Measurements from ENCODE around the gene EGFL7.
"Not testable (repeated sequence)": the region's sequence is repeated elsewhere in the genome, so short reads cannot be mapped to it uniquely, and the experiment has no call there.

The EGFL7 gene

DNA sequence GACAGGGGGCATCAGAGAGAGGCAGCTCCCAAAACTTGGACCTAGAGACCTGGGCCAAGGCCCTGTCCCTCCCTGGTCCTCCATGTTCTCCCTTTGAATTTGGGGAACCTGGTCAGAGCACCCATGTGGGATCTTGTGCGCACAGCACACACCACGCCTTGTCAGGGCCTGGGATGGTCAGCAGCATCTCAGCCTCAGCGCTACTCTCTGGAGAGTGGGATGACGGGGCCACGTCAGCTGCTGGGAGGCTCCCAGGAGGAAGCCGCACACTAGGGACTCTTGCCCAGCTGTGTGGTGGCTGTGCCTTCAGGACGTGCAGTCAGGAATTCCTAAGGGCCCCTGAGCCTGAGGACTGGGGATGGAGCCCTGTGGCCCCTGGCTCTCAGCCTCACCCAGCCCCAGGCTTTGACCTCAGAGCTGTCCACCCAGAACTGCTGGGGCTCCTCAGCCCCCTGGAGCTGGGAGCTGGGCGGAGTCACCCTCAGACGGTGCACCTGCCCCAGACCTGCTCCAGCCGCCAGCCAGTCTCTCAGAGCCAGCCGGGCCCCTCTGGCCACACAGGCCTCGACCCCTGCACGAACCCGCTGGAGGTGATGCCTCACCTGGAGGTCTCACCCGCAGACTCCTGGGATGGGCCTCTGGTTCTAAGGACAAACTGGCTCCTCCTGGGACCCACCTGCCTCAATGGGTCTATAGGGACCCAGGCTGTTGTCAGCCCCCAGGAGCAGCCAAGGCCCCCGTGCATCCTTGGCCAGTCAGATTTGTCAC lies 38.3 kb upstream of the EGFL7 start:
- no peak for DNase-seq (ENCODE audit: low spot score)

DNA sequence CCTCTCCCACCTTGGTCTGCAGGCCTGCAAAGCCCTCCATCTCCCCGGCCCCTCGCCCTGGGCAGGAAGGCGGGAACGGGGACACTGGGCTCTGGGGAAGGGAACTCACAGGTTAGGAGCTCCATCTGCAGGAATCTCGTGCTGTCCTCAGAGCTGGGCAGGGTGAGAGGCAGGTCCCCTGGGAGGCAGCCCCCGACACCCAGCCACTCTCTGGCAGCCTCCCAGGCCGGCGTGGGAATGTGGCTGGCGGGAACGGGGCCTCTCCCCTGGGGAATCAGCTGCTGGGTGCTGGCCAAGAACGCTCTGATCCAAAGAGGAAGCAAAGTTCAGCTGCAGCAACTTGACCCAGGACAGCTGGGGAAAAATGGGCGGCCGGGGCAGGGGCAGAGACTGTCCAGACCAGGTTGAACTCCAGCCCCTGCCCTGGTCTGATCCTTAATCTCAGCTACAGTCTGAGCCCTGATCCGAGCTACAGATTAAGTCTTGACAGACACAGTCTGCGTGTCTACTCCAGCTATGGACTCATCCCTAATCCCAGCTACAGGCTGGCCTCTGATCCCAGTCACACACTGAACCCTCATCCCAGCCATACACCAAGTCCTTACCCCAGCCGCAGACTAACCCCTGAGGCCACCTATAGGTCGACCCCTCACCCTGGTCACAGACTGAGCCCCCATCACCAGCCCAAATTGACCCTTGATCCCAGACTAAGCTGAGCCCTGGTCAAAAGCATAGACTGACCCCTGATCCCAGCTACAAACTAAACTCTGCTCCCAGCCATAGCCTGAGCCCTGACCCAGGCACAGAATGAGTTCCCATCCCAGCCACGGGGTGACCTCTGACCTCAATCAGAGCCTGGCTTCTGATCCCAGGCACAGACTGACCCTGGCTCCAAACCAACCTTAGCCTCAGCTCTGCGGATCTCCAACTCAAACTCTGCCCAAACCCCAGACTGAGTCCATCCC lies 37.3 kb upstream of the EGFL7 start:
- peak; percentile 71 for DNase-seq (ENCODE audit: low spot score)

- no peak for DNase-seq (ENCODE audit: low spot score)
These were observed 36.5 kb upstream of the EGFL7 start for GRCh38 chr9:136626066-136626725.

GRCh38 chr9:136626740-136627642 lies 35.7 kb upstream of the EGFL7 start:
- no peak for DNase-seq (ENCODE audit: low spot score)

GRCh38 chr9:136627703-136628102 lies 35.0 kb upstream of the EGFL7 start:
- DNase-seq (ENCODE audit: low spot score), result no peak

- DNase-seq (ENCODE audit: low spot score), result no peak
These were observed 34.4 kb upstream of the EGFL7 start for GRCh38 chr9:136628268-136628667.

DNA sequence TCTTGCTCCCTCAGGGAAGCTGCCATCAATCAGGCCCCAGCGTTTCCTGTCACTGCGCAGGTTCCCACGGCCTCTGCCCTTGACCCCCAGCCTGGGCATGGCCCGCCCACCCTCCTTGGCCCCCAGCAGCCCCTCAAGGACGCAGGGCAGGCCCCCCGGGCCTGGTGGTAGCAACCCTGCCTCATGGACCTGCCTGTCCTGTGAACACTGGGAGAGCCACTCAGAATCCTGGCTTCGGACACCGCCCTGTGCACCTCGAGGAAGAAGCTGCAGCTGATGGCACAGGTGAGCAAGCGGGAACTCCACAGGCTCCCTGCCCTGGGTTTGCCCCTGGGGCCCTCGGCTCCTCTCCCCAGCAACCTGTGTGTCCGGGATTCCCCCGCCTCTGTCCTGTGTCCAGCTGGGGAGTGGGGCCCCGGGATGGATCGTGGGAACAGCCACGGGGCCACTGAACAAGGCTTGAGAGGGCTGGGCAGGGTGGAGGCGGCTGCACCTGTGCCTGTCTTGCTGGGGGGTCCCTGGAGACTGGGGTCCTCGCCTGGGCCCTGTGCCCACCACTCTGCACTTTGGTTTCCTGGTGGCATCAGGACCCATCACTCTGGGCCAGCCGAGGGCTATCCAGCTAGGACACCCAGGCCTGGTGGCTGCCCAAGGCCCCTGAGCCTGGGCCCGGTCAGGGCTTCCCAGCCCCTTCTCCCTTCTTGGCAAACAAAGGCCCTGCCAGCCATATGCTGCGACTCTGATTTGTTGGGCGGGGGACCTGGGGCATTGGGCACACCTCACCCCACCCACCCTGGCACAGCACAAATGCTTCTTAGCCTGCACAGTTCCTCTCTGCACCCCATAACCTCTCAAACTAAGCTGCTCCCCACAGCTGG lies 33.5 kb upstream of the EGFL7 start:
- no peak for DNase-seq (ENCODE audit: low spot score)

GRCh38 chr9:136629879-136630661 lies 32.6 kb upstream of the EGFL7 start:
- DNase-seq (ENCODE audit: low spot score), result peak; percentile 65

GRCh38 chr9:136630662-136630992 lies 32.1 kb upstream of the EGFL7 start:
- no peak for DNase-seq (ENCODE audit: low spot score)

DNA sequence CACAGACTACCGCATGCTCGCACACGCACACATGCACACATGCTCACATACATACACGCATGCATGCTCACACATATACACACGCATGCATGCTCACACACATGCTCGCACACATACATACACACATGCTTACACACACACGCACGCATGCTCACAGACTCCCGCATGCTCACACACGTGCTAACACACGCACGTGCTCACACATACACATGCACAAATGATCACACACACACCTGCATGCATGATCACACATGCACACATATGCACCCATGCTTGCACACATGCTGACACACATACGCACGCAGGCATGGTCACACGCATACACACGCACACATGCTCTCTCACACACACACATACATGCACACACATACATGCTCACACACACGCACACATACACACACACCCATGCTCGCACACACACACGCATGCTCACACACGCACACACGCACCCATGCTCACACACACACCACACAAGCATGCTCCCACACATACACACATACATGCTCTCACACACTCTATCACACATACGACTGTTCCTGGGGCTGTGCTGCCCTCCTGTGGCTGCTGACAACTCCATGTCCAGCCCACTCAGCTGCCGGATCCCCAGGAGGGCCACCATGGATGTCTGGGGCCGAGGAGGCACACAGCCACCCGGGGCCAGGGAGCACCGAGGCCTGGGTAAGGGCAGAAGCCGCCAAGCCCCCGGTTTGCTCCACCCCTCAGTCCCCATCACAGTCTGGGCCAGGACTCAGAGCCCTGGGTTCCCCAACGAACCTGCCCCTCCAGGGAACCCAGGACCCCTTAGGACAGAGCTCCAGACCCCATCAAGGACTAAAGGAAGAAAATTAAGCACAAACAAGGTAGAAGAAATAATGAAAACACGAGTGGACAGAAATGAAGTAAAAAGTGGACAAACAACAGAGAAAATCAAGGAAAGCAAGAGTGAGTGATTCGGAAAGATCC lies 31.4 kb upstream of the EGFL7 start:
- peak; percentile 72 for DNase-seq (ENCODE audit: low spot score)

DNA sequence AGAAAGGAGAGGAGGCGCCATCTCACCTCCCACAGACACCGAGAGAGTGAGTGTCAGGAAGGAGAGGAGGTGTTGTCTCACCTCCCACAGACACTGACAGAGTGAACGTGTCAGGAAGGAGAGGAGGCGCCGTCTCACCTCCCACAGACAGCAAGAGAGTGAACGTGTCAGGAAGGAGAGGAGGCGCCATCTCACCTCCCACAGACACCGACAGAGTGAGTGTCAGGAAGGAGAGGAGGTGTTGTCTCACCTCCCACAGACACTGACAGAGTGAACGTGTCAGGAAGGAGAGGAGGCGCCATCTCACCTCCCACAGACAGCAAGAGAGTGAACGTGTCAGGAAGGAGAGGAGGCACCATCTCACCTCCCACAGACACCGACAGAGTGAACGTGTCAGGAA lies 30.6 kb upstream of the EGFL7 start:
- not testable (repeated sequence) for DNase-seq (ENCODE audit: low spot score)

DNA sequence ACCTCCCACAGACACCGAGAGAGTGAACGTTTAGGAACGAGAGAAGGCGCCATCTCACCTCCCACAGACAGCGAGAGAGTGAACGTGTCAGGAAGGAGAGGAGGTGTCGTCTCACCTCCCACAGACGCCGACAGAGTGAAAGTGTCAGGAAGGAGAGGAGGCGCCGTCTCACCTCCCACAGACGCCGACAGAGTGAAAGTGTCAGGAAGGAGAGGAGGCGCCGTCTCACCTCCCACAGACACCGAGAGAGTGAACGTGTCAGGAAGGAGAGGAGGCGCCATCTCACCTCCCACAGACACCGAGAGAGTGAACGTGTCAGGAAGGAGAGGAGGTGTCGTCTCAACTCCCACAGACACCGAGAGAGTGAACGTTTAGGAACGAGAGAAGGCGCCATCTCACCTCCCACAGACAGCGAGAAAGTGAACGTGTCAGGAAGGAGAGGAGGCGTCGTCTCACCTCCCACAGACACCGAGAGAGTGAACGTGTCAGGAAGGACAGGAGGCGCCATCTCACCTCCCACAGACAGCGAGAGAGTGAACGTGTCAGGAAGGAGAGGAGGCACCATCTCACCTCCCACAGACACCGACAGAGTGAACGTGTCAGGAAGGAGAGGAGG lies 30.1 kb upstream of the EGFL7 start:
- DNase-seq (ENCODE audit: low spot score), result not testable (repeated sequence)

GRCh38 chr9:136634904-136635303 lies 27.8 kb upstream of the EGFL7 start:
- no peak for DNase-seq (ENCODE audit: low spot score)

- no peak for DNase-seq (ENCODE audit: low spot score)
These were observed 22.3 kb upstream of the EGFL7 start for GRCh38 chr9:136640171-136641111.

GRCh38 chr9:136642439-136642921 lies 20.2 kb upstream of the EGFL7 start:
- DNase-seq (ENCODE audit: low spot score), result no peak

- DNase-seq (ENCODE audit: low spot score), result no peak
These were observed 18.9 kb upstream of the EGFL7 start for GRCh38 chr9:136643596-136644342.

Data from COLO829 (cell line).